ENCODE measurements around the gene SYNGAP1. TPM values are rescaled to one million over a fixed set of nuclear protein-coding genes. Genes with fewer than 3 reads are reported as not detected.
"Not testable (repeated sequence)": the region's sequence is repeated elsewhere in the genome, so short reads cannot be mapped to it uniquely, and the experiment has no call there.

Gene SYNGAP1
- total and polyA plus RNA-seq, 2 donors (not counting 1 experiment from before 2014, with no cell fraction given), result 3.6 to 7.3 TPM

GRCh38 chr6:33397541-33397940, 22.3 kb upstream of the SYNGAP1 start:
- DNase-seq (ENCODE audit: low read depth in 2 of 2), result no peak
- no peak overlapping the region for H3K4me2 ChIP-seq (ENCODE audit: extremely low read depth, insufficient read depth, low read length)
- no peak overlapping the region for H3K4me3 ChIP-seq (replicated peaks in 1 of 4; ENCODE audit: control extremely low read depth in 1 of 4, insufficient read depth in 1 of 4, low read depth in 3 of 4, low read length in 4 of 4)
- TF ChIP-seq CTCF (conservative IDR thresholded peaks at IDR 0.05 in 1 of 2, IDR thresholded peaks at IDR 0.05 in 1 of 2; ENCODE audit: low read depth in 1 of 2, low read length in 2 of 2) (no peak), EZH2 (IDR thresholded peaks at IDR 0.05; ENCODE audit: low read length, missing control alignments) (no peak)
- H3K27me3 ChIP-seq (ENCODE audit: control insufficient read depth, insufficient read depth, low read length), result no peaks in the 10 kb centered on the region
- no peak overlapping the region for H3K27ac ChIP-seq (ENCODE audit: insufficient read depth, low read length)
- no peaks in the 10 kb centered on the region for H3K36me3 ChIP-seq (ENCODE audit: control insufficient read depth, insufficient read depth, low read length)
- no peaks in the 10 kb centered on the region for H3K9me3 ChIP-seq (ENCODE audit: control insufficient read depth, insufficient read depth, low read depth, low read length)
- H3K4me1 ChIP-seq (ENCODE audit: control insufficient read depth, extremely low read depth, insufficient read depth, low read length), result peaks cover 10% of the 10 kb centered on the region
- H3K79me2 ChIP-seq (ENCODE audit: control insufficient read depth, insufficient read depth, low read length), result peaks cover 61% of the 10 kb centered on the region
- peak overlapping the region; percentile 30 for H2AFZ ChIP-seq (ENCODE audit: low read length)
- H4K20me1 ChIP-seq (ENCODE audit: control insufficient read depth, extremely low read depth, insufficient read depth, low read length), result no peaks in the 10 kb centered on the region
- no peak overlapping the region for H3K9ac ChIP-seq (ENCODE audit: insufficient read depth, low read length)

DNA sequence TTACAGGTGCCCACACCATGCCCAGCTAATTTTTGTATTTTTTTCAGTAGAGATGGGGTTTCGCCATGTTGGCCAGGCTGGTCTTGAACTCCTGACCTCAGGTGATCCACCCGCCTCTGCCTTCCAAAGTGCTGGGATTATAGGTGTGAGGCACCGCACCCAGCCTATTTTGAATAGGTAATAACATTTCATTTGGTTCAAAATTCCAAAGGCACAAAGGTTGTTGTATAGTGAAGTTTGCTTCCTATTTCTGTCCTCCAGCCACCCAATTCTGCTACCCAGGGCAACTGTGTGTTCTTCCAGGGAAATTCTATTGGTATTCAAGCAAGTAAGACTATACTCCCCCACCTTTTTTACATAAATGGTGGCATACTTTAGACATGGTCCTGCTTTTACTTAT, 21.3 kb upstream of the SYNGAP1 start:
- not testable (repeated sequence) for H3K4me1 ChIP-seq (ENCODE audit: control insufficient read depth, extremely low read depth, insufficient read depth, low read length); H3K36me3 ChIP-seq (ENCODE audit: control insufficient read depth, insufficient read depth, low read length); DNase-seq (ENCODE audit: low read depth in 2 of 2); H3K9me3 ChIP-seq (ENCODE audit: control insufficient read depth, insufficient read depth, low read depth, low read length); H3K4me3 ChIP-seq (replicated peaks in 1 of 4; ENCODE audit: control extremely low read depth in 1 of 4, insufficient read depth in 1 of 4, low read depth in 3 of 4, low read length in 4 of 4); H3K27ac ChIP-seq (ENCODE audit: insufficient read depth, low read length); H3K27me3 ChIP-seq (ENCODE audit: control insufficient read depth, insufficient read depth, low read length); H2AFZ ChIP-seq (ENCODE audit: low read length); H3K9ac ChIP-seq (ENCODE audit: insufficient read depth, low read length); H4K20me1 ChIP-seq (ENCODE audit: control insufficient read depth, extremely low read depth, insufficient read depth, low read length); H3K4me2 ChIP-seq (ENCODE audit: extremely low read depth, insufficient read depth, low read length)
- H3K79me2 ChIP-seq (ENCODE audit: control insufficient read depth, insufficient read depth, low read length), result peaks cover 51% of the 10 kb centered on the region

GRCh38 chr6:33399881-33400280, 20.0 kb upstream of the SYNGAP1 start:
- not testable (repeated sequence) for H3K4me2 ChIP-seq (ENCODE audit: extremely low read depth, insufficient read depth, low read length); H3K4me3 ChIP-seq (replicated peaks in 1 of 4; ENCODE audit: control extremely low read depth in 1 of 4, insufficient read depth in 1 of 4, low read depth in 3 of 4, low read length in 4 of 4); H4K20me1 ChIP-seq (ENCODE audit: control insufficient read depth, extremely low read depth, insufficient read depth, low read length); H3K27me3 ChIP-seq (ENCODE audit: control insufficient read depth, insufficient read depth, low read length); H3K9me3 ChIP-seq (ENCODE audit: control insufficient read depth, insufficient read depth, low read depth, low read length); H3K4me1 ChIP-seq (ENCODE audit: control insufficient read depth, extremely low read depth, insufficient read depth, low read length); H3K36me3 ChIP-seq (ENCODE audit: control insufficient read depth, insufficient read depth, low read length); H2AFZ ChIP-seq (ENCODE audit: low read length); H3K27ac ChIP-seq (ENCODE audit: insufficient read depth, low read length); DNase-seq (ENCODE audit: low read depth in 2 of 2); H3K9ac ChIP-seq (ENCODE audit: insufficient read depth, low read length)
- peaks cover 38% of the 10 kb centered on the region for H3K79me2 ChIP-seq (ENCODE audit: control insufficient read depth, insufficient read depth, low read length)

DNA sequence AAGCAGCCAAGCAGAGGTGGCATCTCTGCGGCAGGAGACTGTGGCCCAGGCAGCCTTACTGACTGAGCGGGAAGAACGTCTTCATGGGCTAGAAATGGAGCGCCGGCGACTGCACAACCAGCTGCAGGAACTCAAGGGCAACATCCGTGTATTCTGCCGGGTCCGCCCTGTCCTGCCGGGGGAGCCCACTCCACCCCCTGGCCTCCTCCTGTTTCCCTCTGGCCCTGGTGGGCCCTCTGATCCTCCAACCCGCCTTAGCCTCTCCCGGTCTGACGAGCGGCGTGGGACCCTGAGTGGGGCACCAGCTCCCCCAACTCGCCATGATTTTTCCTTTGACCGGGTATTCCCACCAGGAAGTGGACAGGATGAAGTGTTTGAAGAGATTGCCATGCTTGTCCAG, 15.0 kb upstream of the SYNGAP1 start:
- Histone ChIP-seq H3K4me1 (ENCODE audit: control insufficient read depth, extremely low read depth, insufficient read depth, low read length) (peaks cover 3% of the 10 kb centered on the region), H3K4me3 (replicated peaks in 1 of 4; ENCODE audit: control extremely low read depth in 1 of 4, insufficient read depth in 1 of 4, low read depth in 3 of 4, low read length in 4 of 4) (no peak overlapping the region), H3K27ac (ENCODE audit: insufficient read depth, low read length) (no peak overlapping the region), H3K9me3 (ENCODE audit: control insufficient read depth, insufficient read depth, low read depth, low read length) (no peaks in the 10 kb centered on the region), H3K27me3 (ENCODE audit: control insufficient read depth, insufficient read depth, low read length) (no peaks in the 10 kb centered on the region), H3K9ac (ENCODE audit: insufficient read depth, low read length) (no peak overlapping the region), H2AFZ (ENCODE audit: low read length) (no peak overlapping the region), H3K36me3 (ENCODE audit: control insufficient read depth, insufficient read depth, low read length) (peaks cover 18% of the 10 kb centered on the region), H3K4me2 (ENCODE audit: extremely low read depth, insufficient read depth, low read length) (no peak overlapping the region), H3K79me2 (ENCODE audit: control insufficient read depth, insufficient read depth, low read length) (peaks cover 1% of the 10 kb centered on the region), H4K20me1 (ENCODE audit: control insufficient read depth, extremely low read depth, insufficient read depth, low read length) (no peaks in the 10 kb centered on the region)
- DNase-seq (ENCODE audit: low read depth in 2 of 2), result no peak
- TF ChIP-seq CTCF (conservative IDR thresholded peaks at IDR 0.05 in 1 of 2, IDR thresholded peaks at IDR 0.05 in 1 of 2; ENCODE audit: low read depth in 1 of 2, low read length in 2 of 2), result no peak
- no peak for TF ChIP-seq EZH2 (IDR thresholded peaks at IDR 0.05; ENCODE audit: low read length, missing control alignments)
